GM19099 (cell line): ENCODE measurements around the gene WWTR1.

ENCODE experiments used
- POLR2A ChIP-seq: IDR thresholded peaks from 3 replicates; pipeline ENCODE4 v1.6.1; 2011; ENCODE audit warnings: low read depth; ENCODE audit not compliant: insufficient read length; ENCODE audit errors: extremely low read depth

Gene WWTR1

DNA sequence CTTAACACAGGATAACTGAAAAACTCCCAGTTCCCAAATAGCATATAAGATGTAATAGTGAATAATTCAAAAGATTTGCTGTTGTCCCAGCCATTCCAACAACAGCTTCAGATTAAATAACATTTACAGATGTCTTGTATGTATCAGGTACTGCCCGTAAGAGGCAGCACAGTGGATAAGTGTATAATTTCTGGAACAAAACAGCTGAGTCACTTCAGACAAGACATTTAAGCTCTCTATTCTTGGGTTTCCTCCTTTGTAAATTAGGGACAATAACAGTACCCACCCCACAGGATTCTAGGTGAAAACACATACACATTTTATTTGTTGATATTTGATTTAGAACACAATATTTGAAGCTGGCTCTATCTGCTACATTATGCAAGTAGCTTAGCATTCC, 2.6 kb upstream of the WWTR1 start:
- TF ChIP-seq POLR2A: no peak

DNA sequence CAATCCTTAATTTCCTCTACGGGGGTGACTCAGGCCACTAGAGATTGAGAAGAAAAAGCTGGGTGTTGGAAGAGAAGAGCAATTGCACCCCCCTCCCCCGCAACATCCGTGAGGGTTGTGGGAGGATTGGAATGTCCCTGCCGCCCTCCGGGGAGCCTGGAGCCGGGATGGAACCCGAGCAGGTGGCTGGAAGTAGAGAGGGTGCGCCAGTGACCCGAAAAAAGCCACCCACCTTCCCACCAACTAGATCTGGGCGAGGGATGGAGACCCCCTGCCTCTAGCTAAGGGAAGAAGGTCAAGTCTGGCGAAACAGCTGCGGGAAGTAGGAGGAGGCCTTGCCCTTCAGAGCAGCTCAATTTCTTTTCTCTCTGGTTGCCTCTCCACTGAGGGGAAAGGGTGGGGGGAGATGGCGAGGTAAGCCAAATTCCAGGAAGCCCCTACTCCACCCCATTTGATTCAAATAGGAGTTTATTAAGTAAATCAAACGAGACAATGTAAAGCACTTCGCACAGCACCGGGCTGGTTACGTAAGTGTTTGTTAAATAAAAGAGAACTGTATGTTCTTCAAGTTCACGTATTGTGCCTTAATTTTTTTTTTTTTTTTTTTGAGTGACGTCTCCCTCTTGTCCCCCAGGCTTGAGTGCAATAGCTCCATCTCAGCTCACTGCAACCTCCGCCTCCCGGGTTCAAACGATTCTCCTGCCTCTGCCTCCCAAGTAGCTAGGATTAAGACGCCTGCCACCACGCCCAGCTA, 1.1 kb upstream of the WWTR1 start:
- TF ChIP-seq POLR2A: no peak

DNA sequence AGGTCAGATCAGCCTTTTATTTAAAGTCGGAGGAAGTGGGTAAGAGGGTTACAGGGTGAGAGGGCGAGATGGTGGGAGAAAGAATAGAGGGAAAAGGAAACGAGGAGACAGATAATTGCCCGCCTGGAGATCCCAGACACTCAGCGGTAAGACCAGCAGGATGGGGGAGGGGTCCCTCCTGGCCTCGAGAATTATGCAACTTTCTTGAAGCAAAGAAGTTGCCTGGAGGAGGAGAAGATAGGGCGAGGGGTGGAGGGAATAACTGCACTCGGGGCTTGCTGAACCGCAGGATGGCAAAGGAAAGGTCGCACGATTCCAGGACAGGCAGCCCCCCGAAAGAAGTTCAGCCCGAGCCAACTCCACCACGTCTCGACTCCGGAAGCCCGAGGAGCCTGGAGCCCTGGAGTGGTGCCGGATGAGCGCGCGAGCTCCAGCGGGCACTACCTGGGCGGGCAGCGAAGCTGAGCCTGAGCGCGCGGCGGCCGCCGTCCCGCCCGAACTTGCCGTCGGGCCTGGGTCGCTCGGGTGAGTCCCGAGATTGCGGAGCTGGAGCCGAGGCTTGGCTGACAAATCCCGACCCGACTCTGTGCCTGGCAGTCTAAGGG, 402 bp downstream of the WWTR1 start:
- TF ChIP-seq POLR2A: no peak

DNA sequence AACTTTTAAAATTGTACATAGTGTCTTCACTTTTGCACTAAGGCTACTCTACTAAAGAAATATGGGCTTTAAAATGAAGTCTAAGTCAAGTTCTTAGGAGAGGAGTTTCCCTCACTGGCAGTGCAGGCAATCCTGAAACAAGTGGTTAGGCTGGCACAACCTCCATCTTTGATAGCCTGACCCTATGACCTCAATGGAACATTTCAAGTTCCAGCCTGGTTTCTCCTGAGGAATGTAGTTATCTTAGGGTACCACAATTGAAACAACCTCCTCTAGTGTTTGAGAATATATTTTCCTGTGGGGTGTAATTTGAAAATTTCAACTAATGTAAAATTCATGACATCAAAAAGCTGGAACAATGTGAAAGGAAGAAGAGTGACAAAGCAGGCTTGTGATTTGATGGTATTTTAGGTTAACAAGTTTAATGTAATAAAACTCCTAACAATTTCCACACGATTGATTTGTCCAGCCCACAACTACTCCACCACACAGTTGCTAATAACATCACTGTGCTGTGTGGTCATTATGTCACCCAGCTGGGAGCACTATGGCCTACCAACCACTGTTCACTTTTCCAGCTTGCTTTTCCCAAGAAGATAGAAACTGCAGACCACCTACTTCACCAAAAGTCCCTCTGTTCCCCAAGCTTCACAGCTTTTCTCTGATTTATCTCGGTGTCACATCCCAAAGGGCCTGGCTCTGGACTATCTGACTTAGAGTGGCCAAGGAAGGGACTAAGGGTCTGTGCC, 1.8 kb downstream of the WWTR1 start:
- no peak for TF ChIP-seq POLR2A

DNA sequence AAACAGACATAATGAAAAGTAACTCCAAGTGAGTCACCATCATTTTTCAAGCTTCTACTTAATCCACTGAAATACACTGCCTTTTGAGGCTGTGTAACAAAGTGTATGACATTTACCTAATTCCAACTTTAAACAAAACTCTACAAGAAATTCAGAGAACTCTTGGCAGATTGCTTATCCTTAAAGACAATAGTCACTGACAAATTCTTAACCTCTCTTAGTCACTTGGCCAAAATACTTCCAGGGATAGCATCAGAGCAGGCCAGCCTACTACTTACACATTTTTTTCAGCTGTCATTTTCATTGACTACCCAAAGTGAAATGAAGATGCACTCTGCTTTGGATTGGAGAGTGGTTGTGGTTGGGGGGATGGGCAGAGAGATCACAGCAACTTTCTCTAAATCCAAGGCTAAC, 3.6 kb downstream of the WWTR1 start:
- no peak for TF ChIP-seq POLR2A

DNA sequence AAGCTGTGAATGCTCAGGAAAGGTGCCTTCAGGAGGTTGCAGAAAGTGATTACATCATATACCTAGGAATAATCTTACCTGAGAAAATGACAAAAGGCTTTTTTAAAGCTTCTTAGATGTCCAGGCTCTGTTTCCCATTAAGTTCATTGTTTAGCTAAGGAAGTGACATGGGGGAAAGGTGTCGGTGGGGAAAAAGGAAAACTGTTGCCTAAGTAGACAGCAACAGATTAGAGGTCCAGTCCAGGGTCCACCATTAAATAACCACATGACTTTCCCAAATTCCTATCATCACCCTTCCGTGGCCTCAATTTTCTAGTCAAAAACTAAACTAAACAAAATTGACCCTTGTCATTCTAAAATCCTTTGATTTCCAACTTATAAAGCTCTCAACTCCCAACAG, 4.3 kb downstream of the WWTR1 start:
- TF ChIP-seq POLR2A: no peak

DNA sequence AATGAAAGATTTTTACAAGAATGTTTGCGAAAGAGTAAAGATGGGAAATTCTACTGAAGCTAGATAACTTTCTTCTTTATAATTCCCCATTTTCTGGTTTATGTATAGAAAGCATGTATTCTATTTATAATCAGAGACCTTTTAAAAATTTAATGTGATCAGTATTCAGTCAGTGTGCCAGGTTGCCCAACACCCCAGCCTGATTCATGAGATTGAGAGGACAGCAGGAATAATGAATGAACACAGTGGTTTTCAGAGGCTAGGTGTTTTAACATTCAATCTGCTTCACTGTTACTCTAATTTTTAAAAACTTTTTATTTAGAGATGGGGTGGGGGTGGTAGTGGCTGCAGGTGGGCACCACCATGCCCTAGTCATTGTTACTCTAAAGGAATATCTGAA, 4.7 kb downstream of the WWTR1 start:
- no peak for TF ChIP-seq POLR2A

DNA sequence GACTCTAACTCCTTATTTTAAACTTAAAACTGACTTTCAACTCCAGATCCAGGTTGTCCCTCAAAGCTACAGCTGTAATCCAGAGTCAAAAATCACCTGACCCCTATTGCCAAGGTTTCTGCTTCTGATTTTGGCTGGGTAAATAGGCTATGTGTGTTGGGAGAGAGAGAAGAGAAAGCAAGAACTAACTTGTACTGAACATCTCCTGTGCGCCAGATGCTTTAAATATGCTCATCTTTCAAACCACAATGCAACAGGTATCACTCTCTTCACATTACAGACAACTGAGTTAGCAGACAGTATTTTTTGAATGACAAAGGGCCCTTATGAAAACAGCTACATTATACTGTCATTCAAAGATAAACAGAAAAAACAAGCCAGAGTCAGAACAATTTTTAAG, 7.0 kb downstream of the WWTR1 start:
- TF ChIP-seq POLR2A: no peak

DNA sequence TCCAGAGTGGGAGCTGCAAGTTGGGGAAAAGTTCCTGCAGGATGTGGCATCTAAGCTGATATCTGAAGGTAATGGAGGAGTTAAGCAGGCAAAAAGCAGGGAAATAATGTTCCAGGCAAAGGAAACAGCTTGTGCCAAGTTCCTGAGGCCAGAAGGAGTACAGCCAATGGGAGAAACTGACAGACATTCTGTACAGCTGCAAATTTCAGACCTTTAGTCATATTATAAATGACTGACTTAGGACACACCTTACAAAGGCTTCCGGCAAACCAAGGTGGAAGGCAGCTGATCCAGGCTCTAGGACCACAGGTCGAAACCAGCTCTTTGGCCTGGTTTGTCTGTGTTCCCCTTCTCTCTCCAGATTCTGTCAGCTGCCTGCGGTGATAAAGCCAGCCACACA, 9.3 kb downstream of the WWTR1 start:
- no peak for TF ChIP-seq POLR2A

DNA sequence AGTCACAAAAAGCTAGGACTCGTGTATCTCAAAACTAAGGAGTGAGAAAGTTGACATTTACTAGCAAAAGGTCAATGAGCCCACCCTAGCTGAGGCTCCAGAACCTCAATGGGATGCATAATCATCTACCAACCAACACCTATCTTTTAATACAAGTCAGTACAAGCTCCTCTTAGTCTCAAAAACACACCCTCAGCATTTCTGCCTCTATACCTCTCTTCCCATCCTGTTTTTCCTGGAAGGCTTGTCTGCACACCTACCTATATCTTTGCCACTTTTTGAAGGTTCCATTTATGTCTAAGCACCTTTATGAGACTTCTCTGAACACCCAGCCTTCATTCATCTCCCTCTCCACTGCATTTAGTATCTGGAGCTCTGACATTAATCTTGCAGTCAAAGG, 10.0 kb downstream of the WWTR1 start:
- TF ChIP-seq POLR2A: no peak

DNA sequence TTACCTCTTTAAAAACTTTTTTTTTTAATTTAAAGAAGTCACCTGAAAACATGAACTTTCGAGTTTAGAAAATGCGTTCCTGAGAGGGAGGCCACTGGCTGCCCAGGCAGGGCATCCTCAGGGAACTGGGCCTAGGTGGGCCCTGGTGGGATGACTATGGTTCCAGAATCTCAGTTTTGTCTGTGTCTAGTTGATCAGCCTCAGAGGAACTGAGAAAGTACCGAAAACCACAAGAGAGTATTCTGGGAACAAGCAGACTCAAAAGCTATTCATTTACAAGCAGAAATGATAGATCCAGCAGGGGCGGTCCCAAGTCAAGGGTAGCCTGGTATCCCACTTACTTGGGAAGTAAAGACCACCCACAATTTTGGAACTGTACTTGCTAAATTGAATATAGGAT, 10.5 kb downstream of the WWTR1 start:
- no peak for TF ChIP-seq POLR2A

DNA sequence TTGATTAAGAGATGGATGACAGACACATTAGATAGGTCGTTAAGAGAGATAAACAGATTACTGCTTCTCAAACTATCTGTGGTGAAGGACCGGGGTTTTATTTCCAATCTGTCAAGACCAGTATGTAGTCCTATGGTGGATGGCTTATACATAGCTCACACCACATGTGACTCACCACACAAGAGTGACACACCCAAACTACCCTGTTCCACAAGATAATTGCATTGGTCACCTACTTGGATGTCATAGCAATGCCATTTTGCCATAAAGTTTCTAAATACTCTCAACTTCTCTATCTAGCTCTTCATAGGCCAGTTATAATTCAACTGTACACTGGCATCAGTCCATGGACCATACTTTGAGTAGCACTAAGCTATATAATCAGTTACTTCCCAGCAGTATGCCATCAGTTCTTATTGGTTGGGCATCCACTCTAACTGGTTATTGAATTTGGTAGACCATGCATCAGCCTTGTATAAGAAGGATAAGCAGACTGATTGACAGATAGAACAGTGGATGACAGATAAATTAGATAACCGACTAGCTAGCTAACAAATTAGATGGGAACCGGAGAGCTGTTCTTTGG, 11.6 kb downstream of the WWTR1 start:
- TF ChIP-seq POLR2A: no peak

DNA sequence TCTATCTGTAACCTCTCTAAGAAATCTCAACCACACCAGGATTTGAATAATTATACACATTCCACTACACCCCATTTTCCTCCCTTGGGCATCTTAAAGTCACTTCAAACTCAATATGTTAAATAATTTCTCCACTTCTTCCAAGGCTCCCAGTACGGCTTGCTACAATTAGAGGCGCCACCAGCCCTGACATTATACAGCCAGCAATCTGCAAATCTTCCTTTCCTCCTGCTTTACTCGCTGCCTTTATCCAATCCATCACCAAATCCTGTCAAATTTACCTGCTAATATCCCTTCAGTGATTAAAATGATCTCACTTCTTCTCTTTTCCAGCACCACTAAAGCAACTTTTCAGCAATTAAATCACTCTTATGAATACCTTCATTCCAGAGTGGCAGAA, 13.9 kb downstream of the WWTR1 start:
- no peak for TF ChIP-seq POLR2A

DNA sequence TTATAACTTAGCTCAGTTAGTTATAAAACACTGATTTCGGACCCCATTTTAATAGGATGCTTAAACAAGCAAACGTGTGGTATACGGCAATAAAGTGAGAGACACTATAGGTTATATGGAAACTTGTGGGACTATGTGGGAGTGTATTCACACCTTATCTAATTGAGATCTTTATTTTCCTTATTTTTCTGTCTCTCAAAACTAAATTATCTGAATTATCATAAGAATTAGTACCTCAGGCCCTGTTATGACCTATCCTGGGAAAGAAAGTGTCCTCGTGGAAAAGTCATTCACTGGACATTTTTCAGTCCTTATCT, 14.4 kb downstream of the WWTR1 start:
- no peak for TF ChIP-seq POLR2A

DNA sequence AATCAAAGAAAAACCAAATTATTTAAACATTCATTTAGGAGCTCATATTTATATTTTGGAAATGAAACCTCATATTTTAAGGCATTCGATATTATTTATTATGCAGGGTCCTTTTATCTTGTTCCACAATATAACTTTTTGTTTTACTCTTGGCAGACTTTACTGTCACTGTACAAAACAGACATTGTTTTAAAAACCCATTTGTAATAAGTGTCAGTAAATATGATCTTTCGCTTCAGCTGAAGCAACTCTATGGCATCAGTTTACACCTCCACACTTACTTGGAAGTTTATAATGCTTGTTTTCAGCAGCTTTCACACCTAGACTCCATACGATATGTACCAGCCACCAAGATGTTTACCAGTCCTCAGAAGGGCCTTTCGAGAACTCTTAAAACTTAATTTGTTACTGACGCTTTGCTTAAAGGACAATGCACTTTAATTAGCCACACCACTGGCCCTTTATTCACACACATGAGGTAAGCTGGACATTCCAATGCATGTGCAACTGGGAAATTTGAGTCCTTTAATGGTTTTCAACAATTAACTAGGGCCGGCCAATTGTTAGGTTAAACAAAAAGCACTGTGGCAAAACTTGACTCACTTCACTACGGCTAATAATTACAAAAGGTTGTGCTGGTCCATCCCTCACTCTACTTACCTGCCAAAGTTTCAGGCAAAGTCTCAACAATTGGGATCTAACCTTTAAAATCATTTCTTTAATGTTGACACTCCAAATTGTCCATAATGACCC, 16.7 kb downstream of the WWTR1 start:
- TF ChIP-seq POLR2A: no peak
